ENCODE data around the gene TLE5. TPM values are rescaled to one million over a fixed set of nuclear protein-coding genes. Genes with fewer than 3 reads are reported as not detected.
"Not testable (repeated sequence)": the region's sequence is repeated elsewhere in the genome, so short reads cannot be mapped to it uniquely, and the experiment has no call there.

Gene TLE5
- polyA plus RNA-seq, 1 experiment, result 317 TPM

DNA sequence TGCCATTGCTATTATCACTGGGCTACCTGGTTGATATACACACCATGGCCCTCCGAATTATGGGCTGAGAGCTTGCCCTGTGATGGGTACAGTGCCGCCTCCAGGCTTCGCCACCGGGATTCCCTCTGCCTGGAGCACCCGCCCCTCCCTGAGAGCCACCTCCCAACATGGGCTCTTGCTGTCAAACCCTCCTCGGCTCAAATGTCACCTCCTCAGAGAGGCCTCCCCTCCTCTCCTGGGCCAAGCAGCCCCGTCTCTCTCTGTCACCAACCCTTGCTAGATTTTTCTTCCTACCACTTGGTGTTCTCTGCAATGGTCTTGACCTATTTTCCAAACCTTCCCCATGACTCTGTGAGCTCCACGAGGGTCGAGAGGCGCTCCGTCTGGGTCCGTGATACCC lies 21.0 kb downstream of the TLE5 start:
- H3K4me3 ChIP-seq (ENCODE audit: low read depth, low read length), result no peak overlapping the region
- no peak overlapping the region for H3K27ac ChIP-seq (ENCODE audit: low read depth, low read length)
- CTCF ChIA-PET, result no interaction called here
- POLR2A ChIA-PET, result no interaction called here
- DNase-seq (ENCODE audit: low read depth, low spot score), result no peak
- H3K9me3 ChIP-seq (ENCODE audit: control insufficient read depth, insufficient read depth, low read length), result no peaks in the 10 kb centered on the region; the same call in 1 of the 2 replicates
- H3K27me3 ChIP-seq (ENCODE audit: control insufficient read depth, insufficient read depth, low read length), result no peaks in the 10 kb centered on the region
- TF ChIP-seq, protein P1, sequence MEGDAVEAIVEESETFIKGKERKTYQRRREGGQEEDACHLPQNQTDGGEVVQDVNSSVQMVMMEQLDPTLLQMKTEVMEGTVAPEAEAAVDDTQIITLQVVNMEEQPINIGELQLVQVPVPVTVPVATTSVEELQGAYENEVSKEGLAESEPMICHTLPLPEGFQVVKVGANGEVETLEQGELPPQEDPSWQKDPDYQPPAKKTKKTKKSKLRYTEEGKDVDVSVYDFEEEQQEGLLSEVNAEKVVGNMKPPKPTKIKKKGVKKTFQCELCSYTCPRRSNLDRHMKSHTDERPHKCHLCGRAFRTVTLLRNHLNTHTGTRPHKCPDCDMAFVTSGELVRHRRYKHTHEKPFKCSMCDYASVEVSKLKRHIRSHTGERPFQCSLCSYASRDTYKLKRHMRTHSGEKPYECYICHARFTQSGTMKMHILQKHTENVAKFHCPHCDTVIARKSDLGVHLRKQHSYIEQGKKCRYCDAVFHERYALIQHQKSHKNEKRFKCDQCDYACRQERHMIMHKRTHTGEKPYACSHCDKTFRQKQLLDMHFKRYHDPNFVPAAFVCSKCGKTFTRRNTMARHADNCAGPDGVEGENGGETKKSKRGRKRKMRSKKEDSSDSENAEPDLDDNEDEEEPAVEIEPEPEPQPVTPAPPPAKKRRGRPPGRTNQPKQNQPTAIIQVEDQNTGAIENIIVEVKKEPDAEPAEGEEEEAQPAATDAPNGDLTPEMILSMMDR (IDR thresholded peaks at IDR 0.05; ENCODE audit: low read depth, low read length), result no peak

DNA sequence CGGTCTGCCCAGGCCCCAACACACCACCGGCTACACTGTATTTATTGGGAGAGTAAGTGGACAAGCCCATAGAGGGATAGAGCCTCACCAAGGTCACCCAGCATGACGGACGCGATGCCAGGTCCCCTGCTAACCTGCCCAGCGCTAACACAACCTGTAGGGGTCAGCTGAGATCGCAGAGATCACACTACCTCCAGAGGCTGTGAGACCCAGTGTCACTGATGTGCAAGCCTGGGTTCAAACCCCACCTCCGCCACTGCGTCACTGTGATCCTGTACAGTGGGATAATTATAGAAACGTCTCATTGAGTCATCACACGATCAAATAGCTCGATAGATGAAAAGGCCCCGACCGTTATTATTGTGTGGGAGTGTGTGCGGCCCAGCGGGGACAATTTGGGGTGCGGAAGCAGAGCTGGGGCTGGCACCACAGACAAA lies 22.6 kb downstream of the TLE5 start:
- DNase-seq (ENCODE audit: low read depth, low spot score), result no peak
- H3K9me3 ChIP-seq (ENCODE audit: control insufficient read depth, insufficient read depth, low read length), result no peaks in the 10 kb centered on the region; the same call in 1 of the 2 replicates
- no peaks in the 10 kb centered on the region for H3K27me3 ChIP-seq (ENCODE audit: control insufficient read depth, insufficient read depth, low read length)
- CTCF ChIA-PET, result no interaction called here
- no peak overlapping the region for H3K27ac ChIP-seq (ENCODE audit: low read depth, low read length)
- TF ChIP-seq, protein P1 (IDR thresholded peaks at IDR 0.05; ENCODE audit: low read depth, low read length), result no peak
- POLR2A ChIA-PET, result no interaction called here
- no peak overlapping the region for H3K4me3 ChIP-seq (ENCODE audit: low read depth, low read length)

DNA sequence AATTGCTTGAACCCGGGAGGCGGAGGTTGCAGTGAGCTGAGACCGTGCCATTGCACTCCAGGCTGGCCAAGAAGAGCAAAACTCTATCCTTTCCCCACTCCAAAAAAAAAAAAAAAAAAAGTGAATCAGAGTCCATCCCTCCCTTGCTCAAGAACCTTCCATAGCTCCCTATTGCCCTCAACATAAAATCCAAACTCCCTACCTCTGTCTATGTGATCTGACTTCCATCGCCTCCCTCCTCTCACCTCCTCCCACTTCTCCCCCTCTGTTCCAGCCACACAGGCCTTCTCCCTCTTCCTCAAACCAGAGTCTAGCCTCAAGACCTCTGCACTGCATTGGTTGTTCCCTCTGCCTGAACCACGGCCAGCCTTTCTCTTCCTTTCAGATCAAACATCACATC lies 23.2 kb downstream of the TLE5 start:
- CTCF ChIA-PET, result no interaction called here

DNA sequence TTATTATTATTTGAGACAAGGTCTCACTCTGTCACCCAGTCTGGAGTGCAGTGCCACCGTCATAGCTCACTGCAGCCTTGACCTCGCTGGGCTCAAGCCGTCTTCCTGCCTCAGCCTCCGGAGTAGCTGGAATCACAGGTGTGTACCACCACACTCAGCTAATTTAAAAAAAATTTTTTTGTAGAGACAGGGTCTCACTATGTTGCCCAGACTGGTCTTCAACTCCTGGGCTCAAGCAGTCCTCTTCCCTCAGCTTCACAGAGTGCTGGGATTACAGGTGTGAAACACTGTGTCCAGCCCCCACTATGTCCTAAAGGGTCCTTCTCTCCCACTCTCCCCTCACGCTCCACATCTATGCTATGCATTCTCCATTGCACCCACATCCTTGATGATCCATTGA lies 24.1 kb downstream of the TLE5 start:
- H3K27me3 ChIP-seq (ENCODE audit: control insufficient read depth, insufficient read depth, low read length), result no peaks in the 10 kb centered on the region
- no peak overlapping the region for H3K27ac ChIP-seq (ENCODE audit: low read depth, low read length)
- TF ChIP-seq, protein P1 (IDR thresholded peaks at IDR 0.05; ENCODE audit: low read depth, low read length), result no peak
- no peak overlapping the region for H3K4me3 ChIP-seq (ENCODE audit: low read depth, low read length)
- no peak for DNase-seq (ENCODE audit: low read depth, low spot score)
- no peaks in the 10 kb centered on the region; the same call in 1 of the 2 replicates for H3K9me3 ChIP-seq (ENCODE audit: control insufficient read depth, insufficient read depth, low read length)
- POLR2A ChIA-PET, result no interaction called here
- CTCF ChIA-PET, result no interaction called here

More for the DNA sequence above, 23.2 kb downstream of the TLE5 start:
- Histone ChIP-seq H3K27ac (ENCODE audit: low read depth, low read length) (no peak overlapping the region), H3K4me3 (ENCODE audit: low read depth, low read length) (no peak overlapping the region), H3K27me3 (ENCODE audit: control insufficient read depth, insufficient read depth, low read length) (no peaks in the 10 kb centered on the region), H3K9me3 (ENCODE audit: control insufficient read depth, insufficient read depth, low read length) (no peaks in the 10 kb centered on the region; the same call in 1 of the 2 replicates)
- TF ChIP-seq, protein P1 (IDR thresholded peaks at IDR 0.05; ENCODE audit: low read depth, low read length), result no peak
- DNase-seq (ENCODE audit: low read depth, low spot score), result no peak
- POLR2A ChIA-PET, result no interaction called here

DNA sequence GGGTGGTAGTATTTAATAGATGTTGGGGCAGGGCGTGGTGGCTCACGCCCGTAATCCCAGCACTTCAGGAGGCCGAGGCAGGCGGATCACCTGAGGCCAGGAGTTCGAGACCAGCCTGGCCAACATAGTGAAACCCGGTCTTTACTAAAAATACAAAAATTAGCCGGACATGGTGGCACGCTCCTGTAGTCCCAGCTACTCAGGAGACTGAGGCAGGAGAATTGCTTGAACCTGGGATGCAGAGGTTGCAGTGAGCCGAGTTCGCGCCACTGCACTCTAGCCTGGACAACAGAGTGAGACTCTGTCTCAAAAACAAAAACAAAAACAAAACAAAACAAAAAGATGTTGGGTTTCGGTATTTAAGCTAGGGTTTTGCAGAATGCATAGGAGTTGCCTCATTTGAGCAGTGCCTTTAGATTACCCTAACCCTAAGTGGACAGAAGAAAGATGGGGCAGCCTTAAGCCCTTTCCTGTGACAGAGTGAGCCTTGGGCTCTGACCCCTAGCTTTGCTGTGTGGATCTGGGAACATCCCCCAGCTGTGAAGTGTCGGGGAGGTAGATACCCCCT lies 25.2 kb downstream of the TLE5 start:
- H3K9me3 ChIP-seq (ENCODE audit: control insufficient read depth, insufficient read depth, low read length); H3K27ac ChIP-seq (ENCODE audit: low read depth, low read length); POLR2A ChIA-PET; DNase-seq (ENCODE audit: low read depth, low spot score); H3K27me3 ChIP-seq (ENCODE audit: control insufficient read depth, insufficient read depth, low read length); H3K4me3 ChIP-seq (ENCODE audit: low read depth, low read length): not testable (repeated sequence)
- CTCF ChIA-PET, result interaction anchor here (1.2 to 2.1 kb wide), 2 partner anchors 86 to 92 kb away, joined by 3 to 7 read pairs; no protein-coding TSS in a partner anchor

Data from AG04450 (cell line).